Measurements from ENCODE around the gene HAUS8. TPM values are rescaled to one million over a fixed set of nuclear protein-coding genes. Genes with fewer than 3 reads are reported as not detected.
"Not testable (repeated sequence)": the region's sequence is repeated elsewhere in the genome, so short reads cannot be mapped to it uniquely, and the experiment has no call there.

The HAUS8 gene
- total RNA-seq, 2 experiments from 2014 or later: 37.0 to 40.6 TPM

GRCh38 chr19:17014212-17014861 is 60.9 kb downstream of the HAUS8 start:
- H3K9me3 Mint-ChIP-seq; DNase-seq; H3K36me3 Mint-ChIP-seq (ENCODE audit: low read depth); H3K27ac Mint-ChIP-seq; CTCF ChIA-PET; POLR2A ChIA-PET; H3K4me1 Mint-ChIP-seq; H3K4me3 Mint-ChIP-seq; H3K27me3 Mint-ChIP-seq: not testable (repeated sequence)

GRCh38 chr19:17011485-17011884 is 63.8 kb downstream of the HAUS8 start:
- DNase-seq: no peak
- Mint-ChIP-seq H3K36me3 (ENCODE audit: low read depth) (no peaks in the 10 kb centered on the region), H3K4me1 (no peaks in the 10 kb centered on the region), H3K4me3 (no peak overlapping the region), H3K27ac (no peak overlapping the region), H3K27me3 (peaks cover 2% of the 10 kb centered on the region), H3K9me3 (peaks cover 2% of the 10 kb centered on the region)
- POLR2A ChIA-PET: no interaction called here
- CTCF ChIA-PET: no interaction called here

- ChIA-PET POLR2A (no interaction called here), CTCF (no interaction called here)
- no peak for DNase-seq
- Mint-ChIP-seq H3K9me3 (no peaks in the 10 kb centered on the region), H3K27me3 (no peaks in the 10 kb centered on the region), H3K4me3 (no peak overlapping the region), H3K4me1 (peaks cover 12% of the 10 kb centered on the region), H3K27ac (no peak overlapping the region), H3K36me3 (ENCODE audit: low read depth) (no peaks in the 10 kb centered on the region)
Observed at GRCh38 chr19:17006579-17006978, 68.7 kb downstream of the HAUS8 start.

GRCh38 chr19:17005000-17005399 is 70.3 kb downstream of the HAUS8 start:
- Mint-ChIP-seq H3K4me1 (peaks cover 27% of the 10 kb centered on the region), H3K27ac (no peak overlapping the region), H3K9me3 (no peaks in the 10 kb centered on the region), H3K27me3 (no peaks in the 10 kb centered on the region), H3K36me3 (ENCODE audit: low read depth) (no peaks in the 10 kb centered on the region), H3K4me3 (no peak overlapping the region)
- no peak for DNase-seq
- ChIA-PET POLR2A (no interaction called here), CTCF (no interaction called here)

- H3K36me3 Mint-ChIP-seq (ENCODE audit: low read depth): no peaks in the 10 kb centered on the region
- CTCF ChIA-PET: no interaction called here
- no peak for DNase-seq
- H3K4me1 Mint-ChIP-seq: peaks cover 27% of the 10 kb centered on the region
- no peak overlapping the region for H3K4me3 Mint-ChIP-seq
- H3K27ac Mint-ChIP-seq: no peak overlapping the region
- no peaks in the 10 kb centered on the region for H3K9me3 Mint-ChIP-seq
- POLR2A ChIA-PET: no interaction called here
- no peaks in the 10 kb centered on the region for H3K27me3 Mint-ChIP-seq
Observed at GRCh38 chr19:17004386-17004785, 70.9 kb downstream of the HAUS8 start.

- peak overlapping the region; percentile 87 for H3K27ac Mint-ChIP-seq
- CTCF ChIA-PET: no interaction called here
- peaks cover 27% of the 10 kb centered on the region for H3K4me1 Mint-ChIP-seq
- H3K9me3 Mint-ChIP-seq: peaks cover 10% of the 10 kb centered on the region
- POLR2A ChIA-PET: no interaction called here
- no peak overlapping the region for H3K4me3 Mint-ChIP-seq
- no peak for DNase-seq
- peaks cover 6% of the 10 kb centered on the region for H3K36me3 Mint-ChIP-seq (ENCODE audit: low read depth)
- H3K27me3 Mint-ChIP-seq: no peaks in the 10 kb centered on the region
Observed at GRCh38 chr19:17002455-17002854, 72.8 kb downstream of the HAUS8 start.

GRCh38 chr19:17001603-17002183 is 73.6 kb downstream of the HAUS8 start:
- H3K27ac Mint-ChIP-seq: peak overlapping the region; percentile 87
- H3K4me1 Mint-ChIP-seq: peaks cover 30% of the 10 kb centered on the region
- H3K27me3 Mint-ChIP-seq: no peaks in the 10 kb centered on the region
- DNase-seq: peak; percentile 93
- CTCF ChIA-PET: no interaction called here
- H3K9me3 Mint-ChIP-seq: peaks cover 10% of the 10 kb centered on the region
- H3K36me3 Mint-ChIP-seq (ENCODE audit: low read depth): peaks cover 6% of the 10 kb centered on the region
- POLR2A ChIA-PET: no interaction called here
- peak overlapping the region; percentile 51 for H3K4me3 Mint-ChIP-seq

Other genes starting within 250 kb of the HAUS8 start
- 10 to 100 TPM; 25.8 to 28.1 TPM for gene SIN3B, start 246.1 kb downstream of the HAUS8 start, total RNA-seq
- under 1 TPM; 0.08 to 0.13 TPM for gene F2RL3, start 186.5 kb downstream of the HAUS8 start, total RNA-seq
- 1 to 10 TPM; 1.2 to 1.4 TPM for gene CPAMD8, start 48.6 kb downstream of the HAUS8 start, total RNA-seq
- gene MYO9B, start 325 bp upstream of the HAUS8 start, total RNA-seq: 100 to 1,000 TPM; 190 to 203 TPM
- 10 to 100 TPM; 19.9 to 20.4 TPM for gene USE1, start 139.9 kb upstream of the HAUS8 start, total RNA-seq
- 10 to 100 TPM; 20.9 to 22.6 TPM for gene OCEL1, start 150.8 kb upstream of the HAUS8 start, total RNA-seq
- 1 to 10 TPM; 5.7 to 6.5 TPM for gene NR2F6, start 170.5 kb upstream of the HAUS8 start, total RNA-seq
- under 1 TPM; 0.38 to 0.45 TPM for gene USHBP1, start 189.3 kb upstream of the HAUS8 start, total RNA-seq
- 100 to 1,000 TPM in 1 of 2 experiments, 10 to 100 TPM in 1; 98.5 to 100 TPM for gene BABAM1, start 192.0 kb upstream of the HAUS8 start, total RNA-seq
- gene ANKLE1, start 206.4 kb upstream of the HAUS8 start, total RNA-seq: 1 to 10 TPM; 7.6 to 8.2 TPM
- gene ABHD8, start 228.0 kb upstream of the HAUS8 start, total RNA-seq: 10 to 100 TPM; 10.6 to 12.2 TPM
- gene MRPL34, start 230.4 kb upstream of the HAUS8 start, total RNA-seq: 10 to 100 TPM; 82.8 to 98.3 TPM
- 10 to 100 TPM; 58.6 to 61.2 TPM for gene DDA1, start 234.1 kb upstream of the HAUS8 start, total RNA-seq

Data from activated CD4-positive, alpha-beta memory T cell treated with anti-CD3 and anti-CD28 coated beads, Interleukin-2, amount 10 ng/mL, durations not matched to agents 7 days and 5 days (primary cell).